Loucy (cell line): ENCODE results near the gene CYP27A1.

Experiments used
- H2AFZ ChIP-seq: fragments of 200-600 bp; sonication (generic); 2 replicates; pipeline ENCODE4 v1.6.0; 2016; ENCODE audit warnings: antibody characterized with exemption, mild to moderate bottlenecking, low read length, moderate library complexity
- H3F3A ChIP-seq: fragments of 200-600 bp; 2 replicates; pipeline ENCODE4 v1.6.0; 2016; ENCODE audit warnings: antibody characterized with exemption, low read depth, mild to moderate bottlenecking
- H3K27me3 ChIP-seq: fragments of 200-600 bp; sonication (generic); 2 replicates; pipeline ENCODE4 v1.6.1; 2014; ENCODE audit warnings: low read length, mild to moderate bottlenecking; ENCODE audit not compliant: insufficient read depth, poor library complexity, severe bottlenecking
- H3K36me3 ChIP-seq: fragments of 200-600 bp; sonication (generic); 2 replicates; pipeline ENCODE4 v1.6.1; 2016; ENCODE audit warnings: low read length; ENCODE audit not compliant: insufficient read depth
- H3K4me1 ChIP-seq: fragments of 200-600 bp; sonication (generic); 2 replicates; pipeline ENCODE4 v1.5.1; 2014; ENCODE audit warnings: low read length, mild to moderate bottlenecking; ENCODE audit not compliant: insufficient read depth, poor library complexity, severe bottlenecking
- H3K4me2 ChIP-seq: fragments of 200-600 bp; sonication (generic); 2 replicates; pipeline ENCODE4 v1.6.0; 2014; ENCODE audit warnings: antibody characterized with exemption, low read length, low read depth, mild to moderate bottlenecking; ENCODE audit not compliant: poor library complexity, severe bottlenecking
- H3K4me3 ChIP-seq: fragments of 200-600 bp; sonication (generic); 2 replicates; pipeline ENCODE4 v1.5.1; 2014; ENCODE audit warnings: low read length, mild to moderate bottlenecking, mixed read lengths; ENCODE audit not compliant: poor library complexity, severe bottlenecking
- H3K79me2 ChIP-seq: fragments of 200-600 bp; sonication (generic); 2 replicates; pipeline ENCODE4 v1.6.1; 2014; ENCODE audit warnings: low read length; ENCODE audit not compliant: insufficient read depth
- H3K9ac ChIP-seq: fragments of 200-600 bp; sonication (generic); 2 replicates; pipeline ENCODE4 v1.6.0; 2014; ENCODE audit warnings: mild to moderate bottlenecking, low read depth, low read length, moderate library complexity; ENCODE audit not compliant: poor library complexity, severe bottlenecking
- H3K9me2 ChIP-seq: fragments of 200-600 bp; sonication (generic); replicated peaks from 2 replicates; pipeline ENCODE4 v1.6.1; 2016; ENCODE audit warnings: low read depth, low read length, mixed read lengths
- H3K9me3 ChIP-seq: fragments of 200-600 bp; sonication (generic); 2 replicates; pipeline ENCODE4 v1.6.1; 2014; ENCODE audit warnings: mild to moderate bottlenecking, antibody characterized with exemption, low read length, low read depth; ENCODE audit not compliant: insufficient read depth
- H4K20me1 ChIP-seq: fragments of 200-600 bp; sonication (generic); 2 replicates; pipeline ENCODE4 v1.6.0; 2014; ENCODE audit warnings: antibody characterized with exemption, low read length, mild to moderate bottlenecking; ENCODE audit not compliant: insufficient read depth, poor library complexity, severe bottlenecking
- CTCF ChIP-seq: fragments of 200-600 bp; sonication (generic); conservative IDR thresholded peaks from 2 replicates; pipeline ENCODE4 v1.5.1; 2014; ENCODE audit warnings: mild to moderate bottlenecking, antibody characterized with exemption, low read length
- EZH2phosphoT487 ChIP-seq: fragments of 200-600 bp; IDR thresholded peaks from 2 replicates; pipeline ENCODE4 v1.6.1; 2018; ENCODE audit warnings: antibody characterized with exemption, mild to moderate bottlenecking, moderate library complexity, borderline replicate concordance

The CYP27A1 gene

GRCh38 chr2:218861645-218862318 is 79.8 kb downstream of the CYP27A1 start:
- no peaks in the 10 kb centered on the region for H3K9me3 ChIP-seq
- peaks cover 2% of the 10 kb centered on the region for H3K4me1 ChIP-seq
- H3K36me3 ChIP-seq = no peaks in the 10 kb centered on the region
- H3K9me2 ChIP-seq = no peaks in the 10 kb centered on the region
- peaks cover 6% of the 10 kb centered on the region for H3K27me3 ChIP-seq
- H3K79me2 ChIP-seq = no peaks in the 10 kb centered on the region
- H3K4me3 ChIP-seq = no peak overlapping the region
- H3F3A ChIP-seq = no peaks in the 10 kb centered on the region
- H3K9ac ChIP-seq = no peak overlapping the region
- H3K4me2 ChIP-seq = no peak overlapping the region
- H2AFZ ChIP-seq = no peak overlapping the region
- TF ChIP-seq EZH2phosphoT487 (no peak), CTCF (no peak)
- H4K20me1 ChIP-seq = no peaks in the 10 kb centered on the region

GRCh38 chr2:218863021-218863520 is 81.1 kb downstream of the CYP27A1 start:
- Histone ChIP-seq H3K36me3 (no peaks in the 10 kb centered on the region), H3K9me2 (no peaks in the 10 kb centered on the region), H3K4me1 (no peaks in the 10 kb centered on the region), H3K9ac (no peak overlapping the region), H3K4me3 (no peak overlapping the region), H3K27me3 (peaks cover 6% of the 10 kb centered on the region), H2AFZ (no peak overlapping the region), H3K9me3 (no peaks in the 10 kb centered on the region), H3K79me2 (no peaks in the 10 kb centered on the region), H3K4me2 (no peak overlapping the region), H3F3A (no peaks in the 10 kb centered on the region), H4K20me1 (no peaks in the 10 kb centered on the region)
- TF ChIP-seq CTCF = no peak
- TF ChIP-seq EZH2phosphoT487 = no peak
